ENCODE results near the gene PRRT3. TPM values are rescaled to one million over a fixed set of nuclear protein-coding genes. Genes with fewer than 3 reads are reported as not detected.

PRRT3 gene
- polyA plus RNA-seq, 1 experiment = 3.4 TPM

DNA sequence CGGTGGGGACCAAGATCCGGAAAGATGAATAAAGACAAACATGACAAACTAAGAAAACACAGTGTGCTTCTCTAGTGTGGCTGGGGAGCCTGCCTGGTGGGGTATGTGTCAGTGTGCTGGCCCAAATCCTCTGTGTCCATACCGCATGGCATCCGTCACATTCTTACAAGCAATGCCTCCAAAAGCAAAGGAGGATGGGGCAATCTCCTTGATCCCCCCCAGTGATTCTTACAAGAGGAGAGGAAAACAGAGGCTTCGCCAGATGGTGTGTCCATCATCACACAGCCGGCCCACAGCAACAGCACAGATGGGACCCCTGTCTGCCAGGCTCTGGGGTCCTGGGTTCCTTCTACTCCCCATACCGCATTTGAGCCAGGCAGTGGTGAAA, 35.9 kb downstream of the PRRT3 start:
- ChIA-PET POLR2A (interaction anchor here (1.0 to 1.6 kb wide), 3 partner anchors 16 to 123 kb away, joined by 3 to 5 read pairs (median 3); partner anchors contain the start of gene ARPC4), CTCF (interaction anchor here (1.0 to 2.6 kb wide), 3 partner anchors 15 to 69 kb away, joined by 3 to 17 read pairs (median 5); no protein-coding TSS in a partner anchor)
- Histone ChIP-seq H3K9me3 (ENCODE audit: control insufficient read depth, insufficient read depth, low read length) (no peaks in the 10 kb centered on the region; the same call in 1 of the 2 replicates), H3K27me3 (ENCODE audit: control insufficient read depth, insufficient read depth, low read length) (no peaks in the 10 kb centered on the region), H3K27ac (ENCODE audit: low read depth, low read length) (peak overlapping the region; percentile 81), H3K4me3 (ENCODE audit: low read depth, low read length) (peak overlapping the region; percentile 66)
- TF ChIP-seq, protein P1, sequence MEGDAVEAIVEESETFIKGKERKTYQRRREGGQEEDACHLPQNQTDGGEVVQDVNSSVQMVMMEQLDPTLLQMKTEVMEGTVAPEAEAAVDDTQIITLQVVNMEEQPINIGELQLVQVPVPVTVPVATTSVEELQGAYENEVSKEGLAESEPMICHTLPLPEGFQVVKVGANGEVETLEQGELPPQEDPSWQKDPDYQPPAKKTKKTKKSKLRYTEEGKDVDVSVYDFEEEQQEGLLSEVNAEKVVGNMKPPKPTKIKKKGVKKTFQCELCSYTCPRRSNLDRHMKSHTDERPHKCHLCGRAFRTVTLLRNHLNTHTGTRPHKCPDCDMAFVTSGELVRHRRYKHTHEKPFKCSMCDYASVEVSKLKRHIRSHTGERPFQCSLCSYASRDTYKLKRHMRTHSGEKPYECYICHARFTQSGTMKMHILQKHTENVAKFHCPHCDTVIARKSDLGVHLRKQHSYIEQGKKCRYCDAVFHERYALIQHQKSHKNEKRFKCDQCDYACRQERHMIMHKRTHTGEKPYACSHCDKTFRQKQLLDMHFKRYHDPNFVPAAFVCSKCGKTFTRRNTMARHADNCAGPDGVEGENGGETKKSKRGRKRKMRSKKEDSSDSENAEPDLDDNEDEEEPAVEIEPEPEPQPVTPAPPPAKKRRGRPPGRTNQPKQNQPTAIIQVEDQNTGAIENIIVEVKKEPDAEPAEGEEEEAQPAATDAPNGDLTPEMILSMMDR (IDR thresholded peaks at IDR 0.05; ENCODE audit: low read depth, low read length) = no peak
- DNase-seq (ENCODE audit: low read depth, low spot score) = no peak

DNA sequence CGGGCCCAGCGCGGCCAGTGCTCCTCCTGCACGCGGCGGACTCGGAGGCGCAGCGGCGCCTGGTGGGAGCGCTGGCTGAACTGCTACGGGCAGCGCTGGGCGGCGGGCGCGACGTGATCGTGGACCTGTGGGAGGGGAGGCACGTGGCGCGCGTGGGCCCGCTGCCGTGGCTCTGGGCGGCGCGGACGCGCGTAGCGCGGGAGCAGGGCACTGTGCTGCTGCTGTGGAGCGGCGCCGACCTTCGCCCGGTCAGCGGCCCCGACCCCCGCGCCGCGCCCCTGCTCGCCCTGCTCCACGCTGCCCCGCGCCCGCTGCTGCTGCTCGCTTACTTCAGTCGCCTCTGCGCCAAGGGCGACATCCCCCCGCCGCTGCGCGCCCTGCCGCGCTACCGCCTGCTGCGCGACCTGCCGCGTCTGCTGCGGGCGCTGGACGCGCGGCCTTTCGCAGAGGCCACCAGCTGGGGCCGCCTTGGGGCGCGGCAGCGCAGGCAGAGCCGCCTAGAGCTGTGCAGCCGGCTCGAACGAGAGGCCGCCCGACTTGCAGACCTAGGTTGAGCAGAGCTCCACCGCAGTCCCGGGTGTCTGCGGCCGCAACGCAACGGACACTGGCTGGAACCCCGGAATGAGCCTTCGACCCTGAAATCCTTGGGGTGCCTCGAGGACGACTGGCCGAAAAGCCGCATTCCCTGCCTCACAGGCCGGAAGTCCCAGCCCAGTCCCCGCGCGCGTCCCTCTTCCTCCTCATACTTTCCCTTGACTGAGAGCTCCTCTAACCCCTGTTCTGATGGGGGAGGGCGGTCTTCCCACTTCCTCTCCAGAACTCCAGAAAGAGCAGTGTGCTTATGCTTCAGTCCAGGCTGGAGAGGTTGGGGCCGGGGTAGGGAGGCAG, 36.7 kb downstream of the PRRT3 start:
- DNase-seq (ENCODE audit: low read depth, low spot score) = no peak
- Histone ChIP-seq H3K4me3 (ENCODE audit: low read depth, low read length) (peak overlapping the region; percentile 60), H3K9me3 (ENCODE audit: control insufficient read depth, insufficient read depth, low read length) (no peaks in the 10 kb centered on the region; the same call in 1 of the 2 replicates), H3K27me3 (ENCODE audit: control insufficient read depth, insufficient read depth, low read length) (no peaks in the 10 kb centered on the region), H3K27ac (ENCODE audit: low read depth, low read length) (peak overlapping the region; percentile 57)
- POLR2A ChIA-PET = interaction anchor here (0.6 to 1.6 kb wide), 5 partner anchors 17 to 554 kb away, joined by 3 to 5 read pairs (median 3); partner anchors contain the start of gene ARPC4
- TF ChIP-seq, protein P1 (IDR thresholded peaks at IDR 0.05; ENCODE audit: low read depth, low read length) = peak; percentile 46
- CTCF ChIA-PET = interaction anchor here (0.6 to 2.6 kb wide), 5 partner anchors 16 to 68 kb away, joined by 3 to 17 read pairs (median 3); no protein-coding TSS in a partner anchor

DNA sequence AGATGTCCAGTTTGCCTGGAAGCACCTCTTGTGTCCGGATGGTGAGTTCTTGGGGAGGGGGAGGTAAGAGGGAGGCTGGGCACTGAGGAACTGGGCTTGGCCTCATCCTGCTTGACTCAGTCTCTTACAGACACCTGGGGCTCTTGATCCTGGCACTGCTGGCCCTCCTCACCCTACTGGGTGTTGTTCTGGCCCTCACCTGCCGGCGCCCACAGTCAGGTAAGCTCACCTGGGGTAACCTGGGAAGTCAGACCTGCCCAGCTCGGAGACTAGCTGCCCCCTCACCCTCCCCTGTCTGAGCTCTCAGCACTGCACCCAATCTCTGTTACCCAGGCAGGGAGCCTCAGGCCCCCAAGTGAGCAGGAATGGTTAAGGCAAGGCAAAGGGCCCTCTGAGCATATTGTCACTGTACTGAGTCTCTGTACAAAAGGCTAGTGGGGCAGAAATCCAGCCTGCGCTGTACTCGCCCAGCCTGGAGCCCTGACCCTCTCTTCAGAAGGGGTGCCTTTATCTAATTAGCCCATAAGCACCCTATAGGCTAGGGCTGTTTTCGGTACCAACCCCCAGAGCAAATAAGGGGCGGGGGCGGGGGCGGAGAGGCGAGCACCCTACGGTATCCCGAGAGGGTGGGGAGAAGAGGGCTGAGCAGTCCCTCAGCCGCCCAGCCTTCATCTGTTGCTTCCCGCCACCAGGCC, 37.5 kb downstream of the PRRT3 start:
- ChIA-PET CTCF (interaction anchor here (0.9 to 2.6 kb wide), 5 partner anchors 17 to 68 kb away, joined by 3 to 17 read pairs (median 4); no protein-coding TSS in a partner anchor), POLR2A (interaction anchor here (0.9 kb wide), 1 partner anchor 71 kb away, joined by 3 read pairs; the partner anchor contains the start of gene RPUSD3)
- Histone ChIP-seq H3K27ac (ENCODE audit: low read depth, low read length) (no peak overlapping the region), H3K4me3 (ENCODE audit: low read depth, low read length) (no peak overlapping the region), H3K27me3 (ENCODE audit: control insufficient read depth, insufficient read depth, low read length) (no peaks in the 10 kb centered on the region), H3K9me3 (ENCODE audit: control insufficient read depth, insufficient read depth, low read length) (no peaks in the 10 kb centered on the region; the same call in 1 of the 2 replicates)
- TF ChIP-seq, protein P1 (IDR thresholded peaks at IDR 0.05; ENCODE audit: low read depth, low read length) = no peak
- no peak for DNase-seq (ENCODE audit: low read depth, low spot score)

DNA sequence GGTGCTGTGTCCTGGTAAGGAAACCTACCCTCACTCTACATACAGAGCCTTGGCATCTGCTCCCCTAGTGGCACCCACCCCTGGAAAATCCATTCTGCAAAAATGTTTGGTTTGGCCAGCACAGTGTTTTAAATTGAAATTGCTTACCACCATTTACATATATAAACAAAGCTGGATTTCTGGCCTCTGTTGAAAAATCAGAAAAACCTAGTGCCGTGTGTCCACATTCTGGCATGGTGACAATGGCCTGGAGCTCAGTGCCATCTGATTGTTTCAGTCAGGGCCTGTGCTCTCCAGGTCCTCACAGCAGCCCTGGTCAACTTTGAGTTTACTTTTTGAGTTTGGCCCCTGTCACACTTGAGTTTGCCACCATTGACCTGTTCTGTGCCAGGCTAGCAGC, 38.2 kb downstream of the PRRT3 start:
- no peak for DNase-seq (ENCODE audit: low read depth, low spot score)
- H3K9me3 ChIP-seq (ENCODE audit: control insufficient read depth, insufficient read depth, low read length) = no peaks in the 10 kb centered on the region; the same call in 1 of the 2 replicates
- H3K27me3 ChIP-seq (ENCODE audit: control insufficient read depth, insufficient read depth, low read length) = no peaks in the 10 kb centered on the region
- TF ChIP-seq, protein P1 (IDR thresholded peaks at IDR 0.05; ENCODE audit: low read depth, low read length) = no peak
- ChIA-PET CTCF (interaction anchor here (0.9 to 1.0 kb wide), 4 partner anchors 23 to 68 kb away, joined by 3 to 4 read pairs (median 4); no protein-coding TSS in a partner anchor), POLR2A (interaction anchor here (0.9 kb wide), 1 partner anchor 70 kb away, joined by 3 read pairs; the partner anchor contains the start of gene RPUSD3)
- no peak overlapping the region for H3K4me3 ChIP-seq (ENCODE audit: low read depth, low read length)
- H3K27ac ChIP-seq (ENCODE audit: low read depth, low read length) = no peak overlapping the region
